Measurements from ENCODE around the gene SUMF1.
A peak's percentile ranks its signal among the peaks of the same experiment; 100 is the strongest.

SUMF1 gene

GRCh38 chr3:4474683-4475490 is 7.8 kb upstream of the SUMF1 start:
- DNase-seq (ENCODE audit: low read depth) = no peak

GRCh38 chr3:4472766-4473165 is 5.7 kb upstream of the SUMF1 start:
- TF ChIP-seq CTCF (IDR thresholded peaks at IDR 0.05; ENCODE audit: control insufficient read depth, insufficient read depth, low read depth, low read length, missing control alignments) = no peak
- no peak for DNase-seq (ENCODE audit: low read depth)
- H3K4me3 ChIP-seq (ENCODE audit: control insufficient read depth, low read depth, low read length) = no peak overlapping the region

More at GRCh38 chr3:4474683-4475490, 7.8 kb upstream of the SUMF1 start:
- no peak overlapping the region for H3K4me3 ChIP-seq (ENCODE audit: control insufficient read depth, low read depth, low read length)
- TF ChIP-seq CTCF (IDR thresholded peaks at IDR 0.05; ENCODE audit: control insufficient read depth, insufficient read depth, low read depth, low read length, missing control alignments) = no peak

- no peak overlapping the region for H3K4me3 ChIP-seq (ENCODE audit: control insufficient read depth, low read depth, low read length)
- no peak for DNase-seq (ENCODE audit: low read depth)
- no peak for TF ChIP-seq CTCF (IDR thresholded peaks at IDR 0.05; ENCODE audit: control insufficient read depth, insufficient read depth, low read depth, low read length, missing control alignments)
Observed at GRCh38 chr3:4472312-4472711, 5.2 kb upstream of the SUMF1 start.

- no peak for DNase-seq (ENCODE audit: low read depth)
- TF ChIP-seq CTCF (IDR thresholded peaks at IDR 0.05; ENCODE audit: control insufficient read depth, insufficient read depth, low read depth, low read length, missing control alignments) = no peak
- no peak overlapping the region for H3K4me3 ChIP-seq (ENCODE audit: control insufficient read depth, low read depth, low read length)
Observed at GRCh38 chr3:4471907-4472306, 4.8 kb upstream of the SUMF1 start.

GRCh38 chr3:4467522-4467867 is 426 bp upstream of the SUMF1 start:
- TF ChIP-seq CTCF (IDR thresholded peaks at IDR 0.05; ENCODE audit: control insufficient read depth, insufficient read depth, low read depth, low read length, missing control alignments) = no peak
- peak overlapping the region; percentile 98 for H3K4me3 ChIP-seq (ENCODE audit: control insufficient read depth, low read depth, low read length)
- DNase-seq (ENCODE audit: low read depth) = no peak

GRCh38 chr3:4464576-4464975 is 2.5 kb downstream of the SUMF1 start:
- no peak for TF ChIP-seq CTCF (IDR thresholded peaks at IDR 0.05; ENCODE audit: control insufficient read depth, insufficient read depth, low read depth, low read length, missing control alignments)
- no peak for DNase-seq (ENCODE audit: low read depth)
- no peak overlapping the region for H3K4me3 ChIP-seq (ENCODE audit: control insufficient read depth, low read depth, low read length)
